RCC 7860 (cell line): ENCODE results near the gene TRIM39.
"Not testable (repeated sequence)": the region's sequence is repeated elsewhere in the genome, so short reads cannot be mapped to it uniquely, and the experiment has no call there.

Experiments
- DNase-seq: peaks from one replicate; pipeline ENCODE4 v3.0.0-alpha.2; 2015; ENCODE audit warnings: low spot score
- FAIRE-seq: peaks from 2 replicates; lab custom pipeline; 2012; peaks lifted over from hg19 to GRCh38; lab: Jason Lieb, UNC

TRIM39 gene

DNA sequence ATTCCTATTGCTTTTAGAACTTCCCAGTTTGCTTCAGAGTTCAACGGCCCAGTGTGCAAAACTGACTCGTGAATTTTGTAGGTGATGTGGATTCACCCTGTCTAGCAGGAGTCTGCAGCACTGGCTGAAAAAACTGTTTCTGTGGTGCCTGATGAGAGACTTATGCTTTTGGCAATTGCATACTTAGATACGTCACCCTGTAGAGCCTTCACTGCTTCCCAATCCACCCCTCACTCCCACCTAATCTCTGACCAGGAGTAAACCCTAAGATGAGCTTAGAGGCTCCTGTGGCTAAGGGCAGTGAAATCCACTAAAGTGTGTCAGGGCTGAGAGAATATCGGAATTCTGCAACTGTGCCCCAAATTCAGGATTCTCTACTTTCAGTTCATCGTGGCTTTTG, 32.5 kb downstream of the TRIM39 start:
- no peak for DNase-seq
- FAIRE-seq, result no peak

DNA sequence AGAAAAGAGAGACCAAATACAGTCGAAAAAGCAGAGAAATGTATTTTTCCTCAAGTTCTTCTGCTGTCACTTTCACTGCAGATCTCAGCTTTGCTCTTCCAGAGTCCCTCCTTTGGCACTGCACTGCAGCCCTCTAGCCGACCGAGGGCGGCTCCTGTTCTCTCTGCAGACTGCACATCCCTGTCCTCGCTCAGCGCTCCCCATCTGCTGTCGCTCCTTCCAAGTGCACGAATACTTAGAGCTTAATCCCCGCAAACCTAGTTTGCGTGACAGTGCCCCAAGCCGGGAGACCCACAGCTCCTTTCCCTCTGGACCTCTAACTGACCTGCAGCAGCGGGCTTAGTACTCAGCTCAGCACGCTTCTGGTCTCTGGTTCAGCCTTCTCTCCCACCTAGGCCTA, 33.4 kb downstream of the TRIM39 start:
- no peak for DNase-seq
- no peak for FAIRE-seq

DNA sequence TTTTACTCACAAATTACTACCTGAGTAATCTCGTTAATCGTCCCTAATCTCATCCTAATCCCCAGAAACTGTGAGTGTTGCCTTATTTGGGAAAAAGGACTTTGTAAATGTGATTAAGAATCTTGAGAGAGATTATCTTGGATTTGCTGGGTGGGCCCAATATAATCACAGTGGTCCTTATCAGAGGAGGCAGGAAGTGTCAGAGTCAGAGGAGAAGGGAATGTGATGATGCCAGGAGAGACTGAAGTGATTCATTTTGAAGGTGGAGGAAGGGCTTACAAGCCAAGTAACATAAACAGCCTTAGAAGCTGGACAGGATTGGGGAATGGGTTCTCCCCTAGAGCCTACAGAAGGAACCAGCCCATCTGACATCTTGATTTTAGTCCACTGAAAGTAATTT, 34.9 kb downstream of the TRIM39 start:
- no peak for FAIRE-seq

DNA sequence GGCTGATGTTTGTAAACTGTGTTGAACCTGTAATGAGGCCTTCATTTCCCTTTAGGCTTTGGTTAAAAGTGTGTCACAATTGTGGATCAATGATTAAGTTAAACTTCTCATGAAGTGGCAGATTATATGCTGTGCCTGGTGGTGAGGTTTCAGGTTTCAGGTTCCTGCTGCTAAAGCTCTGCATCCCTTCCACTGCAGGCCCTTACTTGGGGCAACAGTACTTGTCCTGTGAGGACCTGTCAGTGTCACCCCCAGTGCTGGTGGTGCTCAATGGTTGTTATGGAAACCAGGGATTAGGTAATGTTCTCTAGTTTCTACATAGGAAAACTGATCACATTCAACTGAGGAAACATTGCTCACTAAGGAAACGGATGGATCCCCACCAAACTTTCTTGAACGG, 36.7 kb downstream of the TRIM39 start:
- no peak for FAIRE-seq

More for the DNA sequence above, 34.9 kb downstream of the TRIM39 start:
- no peak for DNase-seq

DNA sequence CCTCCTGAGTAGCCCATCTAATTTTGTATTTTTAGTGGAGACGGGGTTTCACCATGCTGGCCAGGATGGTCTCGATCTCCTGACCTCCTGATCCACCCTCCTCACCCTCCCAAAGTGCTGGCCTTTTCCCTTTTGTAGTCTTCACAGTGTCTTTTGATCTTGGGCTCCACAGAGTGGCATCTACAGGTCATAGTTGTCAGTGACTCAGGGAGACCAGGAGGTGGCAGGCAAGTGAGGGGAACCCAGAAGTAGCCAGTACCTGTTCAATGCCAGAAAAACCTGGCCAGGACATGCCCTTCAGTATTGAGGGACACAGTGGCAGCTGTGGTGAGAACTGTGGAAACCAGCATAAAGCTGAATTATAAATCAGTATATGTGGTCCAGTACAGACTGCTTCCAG, 37.9 kb downstream of the TRIM39 start:
- no peak for DNase-seq

More for the DNA sequence above, 36.7 kb downstream of the TRIM39 start:
- no peak for DNase-seq

DNA sequence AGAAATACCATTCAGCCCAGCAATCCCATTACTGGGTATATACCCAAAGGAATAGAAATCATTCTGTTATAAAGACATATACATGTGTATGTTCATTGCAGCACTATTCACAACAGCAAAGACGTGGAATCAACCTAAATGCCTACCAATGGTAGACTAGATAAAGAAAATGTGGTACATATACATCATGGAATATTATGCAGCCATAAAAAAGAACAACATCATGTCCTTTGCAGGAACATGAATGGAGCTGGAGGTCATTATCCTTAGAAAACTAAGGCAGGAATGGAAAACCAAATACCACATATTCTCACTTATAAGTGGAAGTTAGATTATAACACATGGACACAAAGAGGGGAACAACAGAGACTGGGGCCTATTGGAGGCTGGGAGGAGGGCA, 42.6 kb downstream of the TRIM39 start:
- FAIRE-seq, DNase-seq: not testable (repeated sequence)

More for the DNA sequence above, 37.9 kb downstream of the TRIM39 start:
- no peak for FAIRE-seq

DNA sequence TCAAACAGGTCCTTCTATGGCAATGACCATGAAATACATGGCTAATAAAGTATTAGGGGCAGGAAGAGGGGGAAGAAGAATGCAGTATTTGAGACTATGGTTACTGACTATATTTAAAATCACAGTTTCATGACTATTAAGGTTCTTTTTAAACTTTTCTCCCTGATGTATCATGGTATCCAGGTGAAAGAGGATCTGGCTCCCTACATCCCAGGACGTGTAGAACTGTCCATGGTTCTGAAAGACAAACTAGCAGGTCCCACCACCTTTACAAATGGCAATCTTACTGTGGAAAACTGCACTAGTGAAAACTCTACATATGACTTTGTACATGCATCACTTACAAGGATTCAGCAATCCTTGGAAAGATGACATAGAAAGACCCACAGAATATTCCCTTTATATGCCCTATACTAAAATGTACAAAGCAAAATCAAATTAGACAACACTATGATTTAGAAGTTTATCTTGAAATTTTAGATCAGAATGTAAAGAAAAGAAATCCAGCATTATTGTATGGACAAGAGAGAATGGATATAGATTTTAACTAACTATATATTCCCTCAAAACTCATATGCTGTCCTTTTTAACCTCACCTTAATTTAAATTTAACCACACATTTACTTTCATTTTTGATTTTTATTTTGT, 51.7 kb downstream of the TRIM39 start:
- no peak for DNase-seq
- no peak for FAIRE-seq

DNA sequence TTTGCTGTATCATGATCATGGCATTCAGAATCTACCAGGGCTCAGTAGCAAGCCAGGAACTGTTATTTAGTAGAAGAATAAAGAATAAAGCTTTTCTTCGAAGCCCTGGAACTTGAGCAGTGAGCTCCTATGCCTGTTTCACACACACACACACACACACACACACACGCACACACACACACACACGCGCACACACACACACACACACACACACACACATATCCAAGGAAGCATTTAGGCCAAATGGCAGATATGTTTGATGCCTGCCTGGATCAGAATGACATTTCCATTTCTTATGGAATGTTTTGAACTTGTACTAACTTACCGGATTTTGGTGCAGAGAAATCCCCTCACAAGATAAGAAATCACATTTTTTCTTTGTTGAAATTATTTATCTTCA, 53.7 kb downstream of the TRIM39 start:
- FAIRE-seq, result no peak
- no peak for DNase-seq

DNA sequence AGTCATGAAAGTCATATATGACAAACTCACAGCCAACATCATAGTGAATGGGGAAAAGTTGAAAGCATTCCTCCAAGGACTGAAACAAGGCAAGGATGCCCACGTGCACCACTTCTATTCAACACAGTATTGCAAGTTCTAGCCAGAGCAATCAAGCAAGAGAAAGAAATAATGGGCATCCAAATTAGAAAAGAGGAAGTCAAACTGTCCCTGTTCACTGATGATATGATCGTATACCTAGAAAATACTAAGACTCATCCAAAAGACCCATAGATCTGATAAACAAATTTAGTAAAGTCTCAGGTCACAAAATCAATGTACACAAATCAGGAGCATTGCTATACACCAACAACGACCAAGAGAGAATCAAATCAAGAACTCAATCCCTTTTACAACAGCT, 59.4 kb downstream of the TRIM39 start:
- DNase-seq (no peak), FAIRE-seq (no peak)

DNA sequence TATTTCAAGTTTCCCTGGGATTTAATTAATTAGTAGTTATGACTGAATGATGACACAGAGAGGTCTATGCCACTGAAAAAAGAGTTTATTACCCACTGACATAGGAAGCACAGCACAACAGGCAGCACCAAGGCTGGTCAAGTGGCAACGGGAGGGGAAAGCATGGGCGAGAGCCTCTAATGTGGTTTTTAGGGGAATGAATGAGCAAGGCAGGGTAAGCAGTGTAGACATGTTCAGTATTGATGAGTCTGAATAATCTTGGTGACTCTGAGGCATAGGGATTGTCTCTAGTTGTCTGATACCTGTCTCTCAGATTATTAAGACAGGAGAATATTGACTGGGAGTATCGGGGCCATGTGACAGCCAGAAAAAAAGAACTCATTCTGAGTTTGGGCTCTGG, 64.5 kb downstream of the TRIM39 start:
- FAIRE-seq (no peak), DNase-seq (no peak)
